NCI-H2029 treated with DMSO at 0.1 percent for 48 hours (cell line): ENCODE data around the gene ERFE.

Experiments
- DNase-seq: peaks from one replicate; lab custom pipeline; 2025; lab: John Stamatoyannopoulos, UW

The ERFE gene

GRCh38 chr2:238155761-238156694 lies 2.7 kb upstream of the ERFE start:
- no peak for DNase-seq

- peak; percentile 89 for DNase-seq
Measured at GRCh38 chr2:238157506-238158017, 1.2 kb upstream of the ERFE start.

- DNase-seq, result peak; percentile 54
Measured at GRCh38 chr2:238158018-238158508, 707 bp upstream of the ERFE start.

GRCh38 chr2:238159071-238159539 lies 335 bp downstream of the ERFE start:
- DNase-seq, result no peak

GRCh38 chr2:238159661-238160205 lies 963 bp downstream of the ERFE start:
- no peak for DNase-seq

GRCh38 chr2:238160206-238161129 lies 1.7 kb downstream of the ERFE start:
- no peak for DNase-seq

GRCh38 chr2:238161291-238162051 lies 2.7 kb downstream of the ERFE start:
- no peak for DNase-seq

- DNase-seq, result no peak
Measured at GRCh38 chr2:238162251-238162845, 3.6 kb downstream of the ERFE start.

GRCh38 chr2:238162846-238163441 lies 4.2 kb downstream of the ERFE start:
- no peak for DNase-seq

GRCh38 chr2:238163481-238164198 lies 4.9 kb downstream of the ERFE start:
- no peak for DNase-seq

- DNase-seq, result no peak
Measured at GRCh38 chr2:238164906-238165287, 6.1 kb downstream of the ERFE start.

- DNase-seq, result no peak
Measured at GRCh38 chr2:238165288-238165921, 6.6 kb downstream of the ERFE start.

- no peak for DNase-seq
Measured at GRCh38 chr2:238166391-238167343, 7.9 kb downstream of the ERFE start.

GRCh38 chr2:238167344-238167715 lies 8.6 kb downstream of the ERFE start:
- no peak for DNase-seq

- no peak for DNase-seq
Measured at GRCh38 chr2:238167761-238168160, 9.0 kb downstream of the ERFE start.

GRCh38 chr2:238168196-238169047 lies 9.7 kb downstream of the ERFE start:
- DNase-seq, result no peak

GRCh38 chr2:238169048-238169707 lies 10.4 kb downstream of the ERFE start:
- no peak for DNase-seq
